MCF 10A (cell line): Measurements from ENCODE around the gene GRAMD2A. TPM values are rescaled to one million over a fixed set of nuclear protein-coding genes. Genes with fewer than 3 reads are reported as not detected.

Experiments
- Bru-seq: library from RNA; stranded (reverse); fragments of 400-500 nt; gene quantifications from one replicate; lab custom pipeline; 2021; lab: Mats Ljungman, UMichigan
- BruChase-seq, 2 experiments: library from RNA; stranded (reverse); fragments of 400-500 nt; gene quantifications; one replicate each; lab custom pipeline; 2021; lab: Mats Ljungman, UMichigan
- BruUV-seq: library from RNA; stranded (reverse); fragments of 400-500 nt; replicated peaks from 2 replicates; lab custom pipeline; 2021; lab: Mats Ljungman, UMichigan
- CTCF ChIA-PET: fragments of 300-600 bp; sonication (Branson Sonifier 250); formaldehyde crosslinking; extraction: SDS; loops from one replicate; lab custom pipeline; 2021; ENCODE audit warnings: antibody characterized with exemption, inconsistent platforms; lab: Yijun Ruan, JAX
- POLR2A ChIA-PET: fragments of 300-600, 350-650 bp; sonication (Branson Sonifier 250); formaldehyde crosslinking; extraction: SDS; loops from one replicate; lab custom pipeline; 2020; ENCODE audit warnings: antibody characterized with exemption, inconsistent platforms; lab: Yijun Ruan, JAX
- DNase-seq: peaks from one replicate; pipeline ENCODE4 v3.0.0-alpha.2; 2018; ENCODE audit not compliant: unreplicated experiment
- H3K27ac Mint-ChIP-seq: one replicate; pipeline ENCODE4 v1.8.0; 2022; ENCODE audit warnings: mild to moderate bottlenecking, low read depth, mixed read lengths; ENCODE audit not compliant: unreplicated experiment
- H3K27me3 Mint-ChIP-seq: one replicate; pipeline ENCODE4 v1.8.0; 2022; ENCODE audit warnings: mixed read lengths; ENCODE audit not compliant: insufficient read depth, unreplicated experiment
- H3K36me3 Mint-ChIP-seq: one replicate; pipeline ENCODE4 v1.8.0; 2022; ENCODE audit warnings: mild to moderate bottlenecking, moderate library complexity, mixed read lengths; ENCODE audit not compliant: insufficient read depth, unreplicated experiment
- H3K4me1 Mint-ChIP-seq: one replicate; pipeline ENCODE4 v1.8.0; 2022; ENCODE audit warnings: mixed read lengths; ENCODE audit not compliant: insufficient read depth, unreplicated experiment
- H3K4me3 Mint-ChIP-seq: one replicate; pipeline ENCODE4 v1.8.0; 2022; ENCODE audit warnings: mild to moderate bottlenecking, moderate library complexity, mixed read lengths; ENCODE audit not compliant: unreplicated experiment
- H3K9me3 Mint-ChIP-seq: one replicate; pipeline ENCODE4 v1.8.0; 2022; ENCODE audit warnings: mixed read lengths; ENCODE audit not compliant: unreplicated experiment
- CTCF ChIP-seq: fragments of 200-600 bp; IDR thresholded peaks from one replicate; pipeline ENCODE4 v1.8.0; 2022; ENCODE audit warnings: antibody characterized with exemption, mild to moderate bottlenecking; ENCODE audit not compliant: unreplicated experiment
- intact Hi-C: fragments of 100-400 bp; cut with micrococcal nuclease; formaldehyde crosslinking; loops from 2 replicates; pipeline ENCODE4 v1.14.1; 2022
- long read RNA-seq: library from polyadenylated mRNA; stranded (forward); transcript quantifications from one replicate; pipeline ENCODE4 v2.0.0, GENCODE V29; 2022
- total RNA-seq: library from RNA; stranded (reverse); gene quantifications from 2 replicates; pipeline ENCODE4 v1.2.3, GENCODE V29; 2022

Gene GRAMD2A
- total RNA-seq (0.42 and 0.93 TPM in 2 replicates), Bru-seq, nascent RNA (percentile 22 among the genes with signal in this experiment), BruChase-seq, experiment 1, labeled RNA remaining after a 6-hour chase (percentile 23 among the genes with signal in this experiment), BruChase-seq, experiment 2, labeled RNA remaining after a 2-hour chase (percentile 23 among the genes with signal in this experiment)
- long read RNA-seq, partial matches to known transcripts, result 0 of 1 reads
- long read RNA-seq, other reads (novel, unspliced or antisense), result 1 of 1 reads

GRCh38 chr15:72197460-72198355 lies at the start of gene GRAMD2A:
Gene GRAMD2A (minus strand): TSS chr15:72197787.
- DNase-seq, result peak; percentile 69
- ChIA-PET CTCF (interaction anchor here (0.8 to 3.8 kb wide), 9 partner anchors 18 to 278 kb away, joined by 3 to 12 read pairs (median 4); no protein-coding TSS in a partner anchor), POLR2A (interaction anchor here (0.6 to 11.2 kb wide), 10 partner anchors 13 to 1436 kb away, joined by 3 to 424 read pairs (median 6); partner anchors contain the start of genes MYO9A, PKM and SENP8)
- Mint-ChIP-seq H3K36me3 (peaks cover 58% of the 10 kb centered on the region), H3K27ac (peak within 1 kb of the TSS; percentile 74), H3K27me3 (no peaks in the 10 kb centered on the region), H3K9me3 (no peaks in the 10 kb centered on the region), H3K4me1 (peaks cover 20% of the 10 kb centered on the region), H3K4me3 (peak within 1 kb of the TSS; percentile 68)
- TF ChIP-seq CTCF, result no peak
- no TSS peak for BruUV-seq
- intact Hi-C loops, result loop anchor here (2.0 kb wide), 2 partner anchors 25 to 75 kb away; partner anchors contain the start of gene PARP6

GRCh38 chr15:72242775-72243370 lies 45.3 kb upstream of the GRAMD2A start:
- peaks cover 54% of the 10 kb centered on the region for H3K36me3 Mint-ChIP-seq
- CTCF ChIA-PET, result interaction anchor here (0.8 to 1.2 kb wide), 2 partner anchors 18 to 43 kb away, joined by 3 read pairs; no protein-coding TSS in a partner anchor

GRCh38 chr15:72239652-72240051 lies 42.1 kb upstream of the GRAMD2A start:
- no peak for DNase-seq
- H3K4me3 Mint-ChIP-seq, result no peak overlapping the region
- H3K27me3 Mint-ChIP-seq, result no peaks in the 10 kb centered on the region
- no TSS peak for BruUV-seq
- H3K36me3 Mint-ChIP-seq, result peaks cover 32% of the 10 kb centered on the region
- no peak overlapping the region for H3K27ac Mint-ChIP-seq
- TF ChIP-seq CTCF, result no peak
- peaks cover 17% of the 10 kb centered on the region for H3K4me1 Mint-ChIP-seq
- ChIA-PET CTCF (interaction anchor here (0.6 to 1.8 kb wide), 2 partner anchors 10 to 136 kb away, joined by 4 to 8 read pairs; partner anchors contain the start of gene HEXA), POLR2A (interaction anchor here (0.7 to 5.8 kb wide), 7 partner anchors 11 to 41 kb away, joined by 3 to 88 read pairs (median 5); partner anchors contain the start of gene PKM)
- intact Hi-C loops, result no loop called here
- H3K9me3 Mint-ChIP-seq, result no peaks in the 10 kb centered on the region

More at GRCh38 chr15:72242775-72243370, 45.3 kb upstream of the GRAMD2A start:
- H3K4me1 Mint-ChIP-seq, result no peaks in the 10 kb centered on the region
- no peak for TF ChIP-seq CTCF
- no peak for DNase-seq
- BruUV-seq, result no TSS peak
- POLR2A ChIA-PET, result interaction anchor here (0.7 to 1.8 kb wide), 3 partner anchors 12 to 40 kb away, joined by 3 to 6 read pairs (median 3); partner anchors contain the start of gene PKM
- H3K4me3 Mint-ChIP-seq, result no peak overlapping the region
- intact Hi-C loops, result no loop called here
- H3K27me3 Mint-ChIP-seq, result no peaks in the 10 kb centered on the region
- no peaks in the 10 kb centered on the region for H3K9me3 Mint-ChIP-seq
- H3K27ac Mint-ChIP-seq, result peak overlapping the region; percentile 43
